Cardiac fibroblast (primary cell): ENCODE data around the gene ABR.

Experiments
- DNase-seq, 2 donors: peaks; one replicate each; pipeline versions ENCODE4 v3.0.0 to v3.0.0-alpha.2; 2010; ENCODE audit warnings: low read depth in 2 of 2
- H3K4me3 ChIP-seq, 2 donors: replicated peaks in 1 of 2; 1 replicate in 1 of 2; 2 replicates in 1 of 2; pipeline ENCODE4 v1.5.1; 2011; ENCODE audit warnings: low read depth in 2 of 2, low read length in 2 of 2, mild to moderate bottlenecking in 2 of 2, moderate library complexity in 1 of 2
- TF ChIP-seq, protein P1 (sequence below): IDR thresholded peaks from one replicate; pipeline ENCODE4 v1.5.1; 2011; ENCODE audit warnings: low read depth, mild to moderate bottlenecking, low read length, inconsistent platforms

The ABR gene

GRCh38 chr17:1216217-1217088 is 36.7 kb upstream of the ABR start:
- DNase-seq, result no peak
- TF ChIP-seq, protein P1, sequence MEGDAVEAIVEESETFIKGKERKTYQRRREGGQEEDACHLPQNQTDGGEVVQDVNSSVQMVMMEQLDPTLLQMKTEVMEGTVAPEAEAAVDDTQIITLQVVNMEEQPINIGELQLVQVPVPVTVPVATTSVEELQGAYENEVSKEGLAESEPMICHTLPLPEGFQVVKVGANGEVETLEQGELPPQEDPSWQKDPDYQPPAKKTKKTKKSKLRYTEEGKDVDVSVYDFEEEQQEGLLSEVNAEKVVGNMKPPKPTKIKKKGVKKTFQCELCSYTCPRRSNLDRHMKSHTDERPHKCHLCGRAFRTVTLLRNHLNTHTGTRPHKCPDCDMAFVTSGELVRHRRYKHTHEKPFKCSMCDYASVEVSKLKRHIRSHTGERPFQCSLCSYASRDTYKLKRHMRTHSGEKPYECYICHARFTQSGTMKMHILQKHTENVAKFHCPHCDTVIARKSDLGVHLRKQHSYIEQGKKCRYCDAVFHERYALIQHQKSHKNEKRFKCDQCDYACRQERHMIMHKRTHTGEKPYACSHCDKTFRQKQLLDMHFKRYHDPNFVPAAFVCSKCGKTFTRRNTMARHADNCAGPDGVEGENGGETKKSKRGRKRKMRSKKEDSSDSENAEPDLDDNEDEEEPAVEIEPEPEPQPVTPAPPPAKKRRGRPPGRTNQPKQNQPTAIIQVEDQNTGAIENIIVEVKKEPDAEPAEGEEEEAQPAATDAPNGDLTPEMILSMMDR, result no peak
- H3K4me3 ChIP-seq, result no peak overlapping the region

GRCh38 chr17:1212946-1213345 is 33.2 kb upstream of the ABR start:
- no peak overlapping the region for H3K4me3 ChIP-seq
- TF ChIP-seq, protein P1, result no peak
- DNase-seq, result no peak

GRCh38 chr17:1211287-1211686 is 31.5 kb upstream of the ABR start:
- no peak for DNase-seq
- H3K4me3 ChIP-seq, result no peak overlapping the region
- TF ChIP-seq, protein P1, result no peak

- TF ChIP-seq, protein P1, result no peak
- no peak overlapping the region for H3K4me3 ChIP-seq
- DNase-seq, result no peak
Observed at GRCh38 chr17:1208966-1209365, 29.2 kb upstream of the ABR start.

- TF ChIP-seq, protein P1, result no peak
- no peak overlapping the region for H3K4me3 ChIP-seq
- DNase-seq, result no peak
Observed at GRCh38 chr17:1206026-1206777, 26.4 kb upstream of the ABR start.

- peak overlapping the region; percentile 57 to 63 for H3K4me3 ChIP-seq
- no peak for DNase-seq
- TF ChIP-seq, protein P1, result no peak
Observed at GRCh38 chr17:1203967-1204291, 24.1 kb upstream of the ABR start.
